Measurements from ENCODE around the gene GRAMD2B.
A peak's percentile ranks its signal among the peaks of the same experiment; 100 is the strongest.
"Not testable (repeated sequence)": the region's sequence is repeated elsewhere in the genome, so short reads cannot be mapped to it uniquely, and the experiment has no call there.

GRAMD2B gene

GRCh38 chr5:126413856-126414255 is 9.4 kb upstream of the GRAMD2B start:
- DNase-seq, result no peak

- peak in 3 of 14 donors; percentile 2 to 23 (median 16) for DNase-seq
Measured at GRCh38 chr5:126414874-126415502, 8.2 kb upstream of the GRAMD2B start.

DNA sequence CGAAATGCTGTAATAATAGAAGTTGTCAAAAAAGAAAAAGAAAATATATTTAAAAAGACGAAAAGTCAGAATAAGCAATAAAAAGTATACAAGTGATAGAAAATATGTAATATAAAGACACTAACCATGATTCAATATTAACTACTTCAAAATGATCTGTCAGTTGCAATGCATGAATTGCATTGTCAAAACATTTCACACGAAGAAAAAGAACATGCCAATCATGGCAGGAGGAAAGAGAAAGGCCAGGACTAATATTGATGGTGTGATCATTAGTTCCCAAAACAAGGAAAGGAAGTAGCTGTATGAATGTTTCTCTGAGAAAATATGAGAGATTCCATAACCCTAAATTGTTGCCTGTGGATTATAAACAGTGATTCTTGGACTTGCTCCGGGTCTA is 7.4 kb upstream of the GRAMD2B start:
- DNase-seq, result no peak

DNA sequence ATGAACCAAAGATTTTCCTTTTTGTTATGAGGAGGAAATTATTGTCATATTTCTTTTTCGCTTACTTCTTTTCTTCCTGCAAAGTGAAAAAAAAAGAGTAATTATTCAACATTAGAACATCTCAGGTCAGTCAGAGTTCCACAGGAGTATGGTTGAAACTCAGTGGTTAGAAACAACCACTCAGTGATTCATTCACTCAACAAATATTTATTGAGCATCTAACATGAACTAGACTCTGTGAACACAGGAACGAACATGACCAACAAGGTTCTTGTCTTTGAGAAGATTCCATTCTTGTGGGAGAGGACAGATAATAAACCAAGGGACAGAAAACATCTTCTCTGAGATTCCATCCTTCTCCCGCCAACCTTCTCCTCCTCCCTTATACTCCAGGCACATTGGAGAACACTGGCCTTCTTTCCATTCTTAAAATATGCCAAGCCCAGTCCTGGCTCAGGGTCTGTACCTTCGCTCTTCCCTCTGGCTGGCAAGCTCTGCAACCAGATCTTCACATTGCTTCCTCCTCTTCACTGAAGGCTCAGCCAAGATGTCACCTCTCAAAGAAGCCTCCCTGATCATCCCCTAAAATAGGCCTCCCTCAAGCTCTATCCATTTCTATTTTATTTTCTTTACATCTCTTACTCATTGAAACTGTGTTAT is 6.8 kb upstream of the GRAMD2B start:
- no peak for DNase-seq

GRCh38 chr5:126417178-126417577 is 6.0 kb upstream of the GRAMD2B start:
- DNase-seq, result no peak

GRCh38 chr5:126419102-126419501 is 4.1 kb upstream of the GRAMD2B start:
- DNase-seq, result no peak

DNA sequence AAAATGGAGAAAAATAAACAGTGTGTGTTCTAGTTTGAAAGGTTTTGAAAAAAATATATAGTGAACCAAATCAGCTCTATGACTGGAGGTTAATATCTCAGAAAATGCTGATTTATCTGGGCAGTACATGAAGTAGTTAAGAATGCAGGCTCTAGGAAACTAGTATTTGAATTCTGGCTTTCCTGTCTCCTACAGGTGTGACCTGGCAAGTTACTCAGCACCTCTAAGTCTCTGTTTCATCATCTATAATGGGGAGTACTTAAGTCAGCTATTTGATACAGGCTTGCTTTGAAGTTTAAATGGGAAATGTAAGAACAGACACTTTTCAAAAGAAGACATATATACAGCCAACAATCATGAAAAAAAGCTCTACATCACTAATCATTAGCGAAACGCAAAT is 5.2 kb downstream of the GRAMD2B start:
- no peak for DNase-seq

DNA sequence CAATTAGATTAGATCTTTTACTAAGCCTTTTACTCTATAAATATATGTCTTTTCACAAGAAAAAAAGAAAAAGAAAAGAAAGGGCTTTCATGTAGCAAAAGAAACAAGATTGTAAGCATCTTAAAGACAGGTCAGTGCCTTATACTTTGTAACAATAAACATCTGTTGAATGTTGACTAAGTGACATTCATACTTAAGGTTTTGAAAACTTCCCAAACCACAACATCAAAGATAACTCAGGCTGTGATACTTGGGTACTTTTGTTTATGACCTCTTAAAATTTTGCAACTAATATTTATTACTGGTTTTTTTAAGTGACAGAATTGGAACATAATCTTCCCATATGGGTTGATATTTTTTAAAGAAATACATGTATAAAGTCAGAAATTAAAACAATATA is 7.4 kb downstream of the GRAMD2B start:
- no peak for DNase-seq

DNA sequence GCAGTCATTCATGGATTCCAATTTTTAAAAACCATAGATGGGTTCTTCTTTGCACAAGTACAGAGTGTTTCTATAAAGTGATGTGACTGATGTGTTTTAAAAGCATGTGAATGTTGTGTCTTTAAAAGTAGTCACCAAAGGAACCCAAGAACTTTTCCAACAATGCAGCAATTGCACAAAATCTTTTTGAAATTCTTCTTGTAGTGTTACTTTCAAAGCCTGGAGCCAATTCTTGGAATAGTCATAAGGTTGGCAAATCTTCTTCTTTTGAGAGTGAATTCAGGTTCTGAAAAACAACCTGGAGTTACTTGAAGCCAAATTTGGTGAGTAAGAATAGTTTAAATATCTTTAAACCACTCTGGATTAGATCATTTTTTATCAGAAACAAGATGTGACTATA is 10.5 kb downstream of the GRAMD2B start:
- DNase-seq, result peak in 1 of 14 donors; percentile 27

DNA sequence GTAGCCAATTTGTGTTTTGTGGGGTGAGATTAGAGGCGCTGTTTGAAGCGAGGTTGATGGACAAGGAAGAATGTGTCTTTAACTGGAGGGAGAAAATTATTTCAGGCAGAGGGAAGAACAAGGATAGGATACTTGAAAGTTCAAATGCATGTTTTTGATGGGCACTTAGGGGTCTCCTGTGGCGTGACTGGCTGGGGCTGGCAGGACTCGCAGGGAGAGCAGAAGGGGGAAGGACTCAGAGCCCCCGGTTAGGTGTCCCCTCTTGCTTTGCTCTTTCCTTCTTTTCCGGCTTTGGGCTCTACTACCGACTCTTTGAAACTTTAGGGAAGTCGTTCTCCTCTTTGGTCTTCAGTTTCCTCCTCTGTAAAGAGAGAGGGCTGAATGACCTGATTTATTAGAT is 12.1 kb downstream of the GRAMD2B start:
- DNase-seq, result no peak

- DNase-seq, result no peak
Measured at GRCh38 chr5:126435714-126436113, 12.5 kb downstream of the GRAMD2B start.

DNA sequence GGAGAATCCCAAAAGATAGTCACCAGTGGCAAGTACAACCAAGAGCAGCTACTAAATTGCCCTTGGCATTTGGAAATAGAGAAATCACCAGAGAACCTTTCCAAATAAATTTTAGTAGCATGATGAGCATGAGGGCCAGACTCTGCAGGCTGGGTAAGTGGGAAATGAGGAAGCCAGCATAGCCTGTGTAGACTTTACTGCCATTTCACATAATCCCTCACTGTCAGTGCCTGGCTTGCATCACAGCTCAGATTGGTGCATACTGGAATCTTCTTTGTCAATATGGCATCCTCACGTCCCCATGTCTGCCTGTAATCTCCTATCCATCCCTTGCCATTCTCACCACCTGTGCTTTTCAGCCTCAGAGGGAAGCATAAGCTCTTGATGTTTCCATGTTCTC is 14.5 kb downstream of the GRAMD2B start:
- no peak for DNase-seq

DNA sequence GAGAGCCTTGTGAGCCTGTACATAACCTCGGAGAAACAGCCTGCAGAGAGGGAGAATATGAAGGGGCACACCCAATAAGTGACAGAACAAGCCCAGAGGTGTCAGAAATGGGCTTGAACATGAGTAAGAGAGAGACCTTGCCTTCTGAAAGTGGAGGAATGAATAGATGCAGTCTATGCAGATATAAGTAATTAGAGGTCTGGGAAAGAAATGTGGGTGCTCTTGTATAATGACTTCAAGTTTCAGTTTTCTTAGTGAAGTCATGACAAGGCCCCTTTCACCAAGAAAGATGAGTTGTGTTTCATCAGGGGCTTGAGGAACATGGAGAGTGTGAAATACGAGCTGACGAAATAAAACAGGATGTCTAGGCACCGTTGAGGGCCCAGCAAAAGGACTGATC is 15.1 kb downstream of the GRAMD2B start:
- DNase-seq, result no peak

DNA sequence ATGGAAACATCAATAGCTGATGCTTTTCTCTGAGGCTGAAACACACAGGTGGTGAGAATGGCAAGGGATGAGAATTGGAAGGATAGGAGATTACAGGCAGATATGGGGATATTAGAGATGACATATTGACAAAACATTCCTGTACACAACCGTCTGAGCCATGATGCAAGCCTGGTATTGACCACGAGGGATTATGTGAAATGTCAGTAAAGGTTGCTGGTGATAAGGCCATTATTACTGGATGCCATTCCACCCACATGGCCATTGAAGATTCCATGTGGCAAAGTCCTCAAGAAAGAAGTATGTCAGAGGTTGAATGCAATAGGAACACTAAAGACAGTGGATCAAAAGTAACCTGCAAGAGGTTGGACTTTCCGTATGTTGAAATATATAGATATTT is 15.7 kb downstream of the GRAMD2B start:
- DNase-seq, result no peak

- DNase-seq, result not testable (repeated sequence)
Measured at GRCh38 chr5:126439724-126440123, 16.5 kb downstream of the GRAMD2B start.

GRCh38 chr5:126441230-126441629 is 18.0 kb downstream of the GRAMD2B start:
- DNase-seq, result no peak

DNA sequence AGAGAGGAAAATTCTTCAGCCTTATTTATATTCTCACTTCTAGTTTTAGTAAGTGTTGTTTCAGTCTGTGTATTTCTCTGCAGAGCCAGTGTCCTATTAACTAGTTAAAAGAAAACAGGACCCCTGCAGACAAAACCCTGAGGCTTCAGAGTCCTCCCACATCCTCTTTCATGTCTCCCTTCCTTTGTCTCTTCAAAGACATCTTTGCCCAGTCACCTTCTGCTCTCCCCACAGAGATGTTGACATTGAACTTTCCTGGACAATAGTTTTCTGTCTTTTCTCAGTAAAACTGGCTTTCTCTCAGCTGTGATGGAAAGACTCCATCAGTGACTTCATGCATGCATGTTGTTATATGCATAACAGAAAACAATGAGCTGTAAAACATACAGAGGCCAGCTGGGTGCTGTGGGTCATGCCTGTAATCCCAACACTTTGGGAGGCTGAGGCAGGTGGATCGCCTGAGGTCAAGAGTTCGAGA is 20.2 kb downstream of the GRAMD2B start:
- no peak for DNase-seq

- no peak for DNase-seq
Measured at GRCh38 chr5:126444137-126444536, 20.9 kb downstream of the GRAMD2B start.

DNA sequence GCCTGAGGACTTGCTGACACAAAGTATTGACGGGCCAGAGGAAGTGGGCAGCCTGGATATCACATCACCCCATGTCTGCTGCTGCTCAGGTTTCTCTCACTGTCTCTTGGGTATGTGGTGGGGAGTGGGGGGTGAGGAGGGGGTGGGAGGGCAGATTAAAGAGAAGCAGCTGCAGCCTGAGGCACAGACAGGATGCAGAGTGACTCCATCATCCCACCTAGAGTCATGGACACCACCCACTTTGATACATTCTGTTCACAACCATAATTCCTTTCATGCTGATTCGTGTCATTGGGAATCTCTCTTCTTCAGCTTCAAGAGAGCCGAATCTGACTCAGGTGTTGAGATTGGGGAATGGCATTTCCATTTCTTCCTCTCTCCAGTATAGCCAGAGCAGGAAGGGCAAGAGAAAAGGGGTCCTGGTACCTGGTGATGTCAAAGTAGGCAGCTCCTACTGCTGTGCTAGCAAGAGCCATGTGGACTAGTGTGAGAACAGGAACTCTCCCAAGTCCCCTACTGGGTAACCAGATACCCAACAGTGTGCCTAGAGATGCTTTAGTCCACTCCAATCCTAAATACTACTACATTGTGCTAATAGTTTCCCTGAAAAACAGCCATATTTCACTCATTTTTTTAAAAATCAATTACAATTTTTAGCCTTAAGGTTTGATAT is 22.4 kb downstream of the GRAMD2B start:
- no peak for DNase-seq

- no peak for DNase-seq
Measured at GRCh38 chr5:126446498-126447224, 23.5 kb downstream of the GRAMD2B start.

DNA sequence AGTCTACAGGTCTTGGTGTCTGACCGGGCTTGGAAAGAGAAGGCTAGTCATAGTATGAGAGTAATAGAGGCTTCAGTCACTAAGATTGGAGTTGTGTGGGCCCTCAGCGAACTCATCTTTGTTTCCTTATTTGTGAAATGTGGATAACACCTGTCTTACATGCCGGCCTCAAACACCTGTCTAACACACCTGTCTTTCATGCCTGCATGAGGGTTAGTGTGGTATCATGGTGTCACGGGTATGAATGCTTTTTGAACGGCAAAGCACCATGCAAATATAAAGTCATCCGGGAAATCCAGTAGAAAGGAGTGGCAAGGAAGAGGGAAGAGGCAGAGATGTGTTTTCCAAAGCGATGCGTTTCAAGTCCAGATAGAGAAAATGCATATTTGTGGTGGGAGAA is 25.5 kb downstream of the GRAMD2B start:
- no peak for DNase-seq

GRCh38 chr5:126449751-126450271 is 26.6 kb downstream of the GRAMD2B start:
- peak in 1 of 14 donors; percentile 6 for DNase-seq

GRCh38 chr5:126450346-126450745 is 27.1 kb downstream of the GRAMD2B start:
- DNase-seq, result no peak
